K562 (cell line): ENCODE data around the gene PTPRF. TPM values are rescaled to one million over a fixed set of nuclear protein-coding genes. Genes with fewer than 3 reads are reported as not detected.

ENCODE experiments used
- FOS ChIP-seq: IDR thresholded peaks from 3 replicates; pipeline ENCODE4 v1.6.1; 2011; ENCODE audit not compliant: insufficient read length; ENCODE audit errors: extremely low read depth
- HDGF ChIP-seq: fragments of 450-650 bp; IDR thresholded peaks from 2 replicates; pipeline ENCODE4 v1.6.1; 2016
- RBBP5 ChIP-seq: fragments of 200-600 bp; sonication (generic); IDR thresholded peaks from 2 replicates; pipeline ENCODE4 v1.6.1; 2012; ENCODE audit warnings: borderline replicate concordance, mild to moderate bottlenecking, low read length, control low read depth, inconsistent platforms; ENCODE audit not compliant: insufficient read depth, poor library complexity, severe bottlenecking
- RFX1 ChIP-seq: fragments of 450-650 bp; IDR thresholded peaks from 2 replicates; pipeline ENCODE4 v1.6.1; 2016; ENCODE audit warnings: mild to moderate bottlenecking, moderate library complexity
- TRIM24 ChIP-seq, 2 experiments: fragments of 450-650 bp; IDR thresholded peaks; 2 replicates each; pipeline ENCODE4 v1.6.1; 2016
- U2AF2 ChIP-seq: fragments of 200-400 bp; formaldehyde crosslinking; optimal IDR thresholded peaks from 2 replicates; pipeline ENCODE3; 2017; ENCODE audit warnings: low read depth, mild to moderate bottlenecking, low read length
- ZNF668 ChIP-seq: fragments of 250-450 bp; sonication (Bioruptor Pico); IDR thresholded peaks from 2 replicates; pipeline ENCODE4 v1.8.0; 2022; ENCODE audit warnings: mild to moderate bottlenecking, inconsistent platforms
- polyA plus RNA-seq, 8 experiments: library from polyadenylated mRNA; depleted of rRNA in 4 of 8; stranded (reverse) in 5 of 8; unstranded in 3 of 8; fragments of >200 nt; fragmentation: Nextera tagmentation in 2 of 8; fragmentation: Illumina TruSeq in 1 of 8; extraction: Ambion mirVana in 2 of 8; extraction: Trizol in 1 of 8; gene quantifications; 2 replicates each; pipeline versions ENCODE4 v1.2.1 to v1.2.3, GENCODE V29; 2011 to 2014; ENCODE audit warnings: inconsistent platforms in 1 of 8, missing spikeins in 1 of 8
- total RNA-seq, 7 experiments: library from RNA; depleted of rRNA in 6 of 7; stranded (reverse); fragments of >200 nt in 6 of 7; fragmentation: Illumina TruSeq in 2 of 7; extraction: Trizol in 2 of 7; gene quantifications; 2 replicates each; pipeline versions ENCODE4 v1.2.1 to v1.2.3, GENCODE V29; 2011 to 2021; ENCODE audit warnings: low replicate concordance in 1 of 7
- TF ChIP-seq, protein P1 (sequence below), 2 experiments: fragments of 450-650 bp in 1 of 2; sonication (generic) in 1 of 2; formaldehyde crosslinking in 1 of 2; IDR thresholded peaks; 2 replicates each; pipeline versions ENCODE4 v1.7.1 to v1.9.0; 2016 to 2022; ENCODE audit warnings: inconsistent platforms in 1 of 2, mild to moderate bottlenecking in 1 of 2, missing genetic modification reagents in 1 of 2
- TF ChIP-seq, protein P2 (sequence below): sonication (generic); formaldehyde crosslinking; IDR thresholded peaks from 2 replicates; pipeline ENCODE4 v1.8.1; 2023; ENCODE audit warnings: mild to moderate bottlenecking, missing genetic modification reagents
- TF ChIP-seq, protein P3 (sequence below): fragments of 450-650 bp; formaldehyde crosslinking; IDR thresholded peaks from 2 replicates; pipeline ENCODE4 v1.4.0; 2020; ENCODE audit warnings: mild to moderate bottlenecking, moderate library complexity

PTPRF gene
- total and polyA plus RNA-seq, 9 of the 15 experiments (the other 6 are each of a cell fraction or from before 2014, with no cell fraction given) = 0.13 to 4.3 (median 1.1) TPM

DNA sequence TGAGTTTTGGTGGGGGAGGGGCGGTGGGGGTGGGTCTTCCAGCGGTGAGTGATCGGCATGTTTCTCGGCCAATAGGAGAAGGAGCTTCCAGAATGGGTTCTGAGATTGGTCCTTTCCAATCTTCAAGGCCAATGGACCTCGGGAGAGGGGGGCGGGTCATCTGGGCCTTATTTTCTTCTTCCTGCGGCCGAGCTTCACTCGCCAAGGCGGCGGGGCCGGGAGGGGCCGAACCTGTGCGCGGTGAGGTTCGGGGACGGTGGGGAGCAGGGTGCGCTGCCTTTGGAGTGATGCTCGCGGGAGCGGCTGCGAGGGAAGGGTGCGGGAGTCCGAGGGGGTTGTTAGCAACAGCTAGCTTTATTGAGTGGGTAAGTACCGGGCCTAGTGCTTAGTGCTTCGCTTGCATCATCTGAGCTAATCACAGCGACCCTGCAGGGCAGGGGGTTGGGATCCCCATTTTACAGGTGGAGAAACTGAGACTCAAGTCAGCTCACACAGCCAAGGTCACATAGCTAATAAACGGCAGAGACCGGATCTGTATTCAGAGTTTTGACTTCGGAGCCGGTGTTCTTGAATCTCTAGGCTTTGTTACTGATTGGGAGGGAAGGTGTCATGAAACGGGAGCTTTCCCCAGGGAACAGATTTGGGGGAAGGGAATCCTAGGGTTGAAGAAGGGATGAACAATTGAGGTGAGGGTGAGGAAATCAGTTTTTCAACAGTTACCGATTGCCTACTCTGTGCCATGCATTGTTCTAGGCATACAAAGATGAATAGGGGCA is 119.8 kb downstream of the PTPRF start (continued):
- TF ChIP-seq, protein P1, sequence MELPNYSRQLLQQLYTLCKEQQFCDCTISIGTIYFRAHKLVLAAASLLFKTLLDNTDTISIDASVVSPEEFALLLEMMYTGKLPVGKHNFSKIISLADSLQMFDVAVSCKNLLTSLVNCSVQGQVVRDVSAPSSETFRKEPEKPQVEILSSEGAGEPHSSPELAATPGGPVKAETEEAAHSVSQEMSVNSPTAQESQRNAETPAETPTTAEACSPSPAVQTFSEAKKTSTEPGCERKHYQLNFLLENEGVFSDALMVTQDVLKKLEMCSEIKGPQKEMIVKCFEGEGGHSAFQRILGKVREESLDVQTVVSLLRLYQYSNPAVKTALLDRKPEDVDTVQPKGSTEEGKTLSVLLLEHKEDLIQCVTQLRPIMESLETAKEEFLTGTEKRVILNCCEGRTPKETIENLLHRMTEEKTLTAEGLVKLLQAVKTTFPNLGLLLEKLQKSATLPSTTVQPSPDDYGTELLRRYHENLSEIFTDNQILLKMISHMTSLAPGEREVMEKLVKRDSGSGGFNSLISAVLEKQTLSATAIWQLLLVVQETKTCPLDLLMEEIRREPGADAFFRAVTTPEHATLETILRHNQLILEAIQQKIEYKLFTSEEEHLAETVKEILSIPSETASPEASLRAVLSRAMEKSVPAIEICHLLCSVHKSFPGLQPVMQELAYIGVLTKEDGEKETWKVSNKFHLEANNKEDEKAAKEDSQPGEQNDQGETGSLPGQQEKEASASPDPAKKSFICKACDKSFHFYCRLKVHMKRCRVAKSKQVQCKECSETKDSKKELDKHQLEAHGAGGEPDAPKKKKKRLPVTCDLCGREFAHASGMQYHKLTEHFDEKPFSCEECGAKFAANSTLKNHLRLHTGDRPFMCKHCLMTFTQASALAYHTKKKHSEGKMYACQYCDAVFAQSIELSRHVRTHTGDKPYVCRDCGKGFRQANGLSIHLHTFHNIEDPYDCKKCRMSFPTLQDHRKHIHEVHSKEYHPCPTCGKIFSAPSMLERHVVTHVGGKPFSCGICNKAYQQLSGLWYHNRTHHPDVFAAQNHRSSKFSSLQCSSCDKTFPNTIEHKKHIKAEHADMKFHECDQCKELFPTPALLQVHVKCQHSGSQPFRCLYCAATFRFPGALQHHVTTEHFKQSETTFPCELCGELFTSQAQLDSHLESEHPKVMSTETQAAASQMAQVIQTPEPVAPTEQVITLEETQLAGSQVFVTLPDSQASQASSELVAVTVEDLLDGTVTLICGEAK (IDR thresholded peaks at IDR 0.05) = peak; percentile 65
- TF ChIP-seq, protein P1 (CRISPR knock-in tag; IDR thresholded peaks at IDR 0.05) = no peak
- TF ChIP-seq TRIM24 (IDR thresholded peaks at IDR 0.05) = peak in 1 of 2 experiments; percentile 55; a peak in 1 of 4 replicates
- TF ChIP-seq RBBP5 = peak; percentile 85
- TF ChIP-seq RFX1 = no peak
- no peak for TF ChIP-seq U2AF2
- TF ChIP-seq HDGF = peak; percentile 86; the same call in 1 of the 2 replicates
- 0 out of 2 replicates have a peak, but pooled peaks have one; percentile 21 for TF ChIP-seq ZNF668 (CRISPR knock-in tag)
- TF ChIP-seq FOS = peak; percentile 91
- TF ChIP-seq, protein P2, sequence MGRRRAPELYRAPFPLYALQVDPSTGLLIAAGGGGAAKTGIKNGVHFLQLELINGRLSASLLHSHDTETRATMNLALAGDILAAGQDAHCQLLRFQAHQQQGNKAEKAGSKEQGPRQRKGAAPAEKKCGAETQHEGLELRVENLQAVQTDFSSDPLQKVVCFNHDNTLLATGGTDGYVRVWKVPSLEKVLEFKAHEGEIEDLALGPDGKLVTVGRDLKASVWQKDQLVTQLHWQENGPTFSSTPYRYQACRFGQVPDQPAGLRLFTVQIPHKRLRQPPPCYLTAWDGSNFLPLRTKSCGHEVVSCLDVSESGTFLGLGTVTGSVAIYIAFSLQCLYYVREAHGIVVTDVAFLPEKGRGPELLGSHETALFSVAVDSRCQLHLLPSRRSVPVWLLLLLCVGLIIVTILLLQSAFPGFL (CRISPR knock-in tag) = no peak
- TF ChIP-seq, protein P3, sequence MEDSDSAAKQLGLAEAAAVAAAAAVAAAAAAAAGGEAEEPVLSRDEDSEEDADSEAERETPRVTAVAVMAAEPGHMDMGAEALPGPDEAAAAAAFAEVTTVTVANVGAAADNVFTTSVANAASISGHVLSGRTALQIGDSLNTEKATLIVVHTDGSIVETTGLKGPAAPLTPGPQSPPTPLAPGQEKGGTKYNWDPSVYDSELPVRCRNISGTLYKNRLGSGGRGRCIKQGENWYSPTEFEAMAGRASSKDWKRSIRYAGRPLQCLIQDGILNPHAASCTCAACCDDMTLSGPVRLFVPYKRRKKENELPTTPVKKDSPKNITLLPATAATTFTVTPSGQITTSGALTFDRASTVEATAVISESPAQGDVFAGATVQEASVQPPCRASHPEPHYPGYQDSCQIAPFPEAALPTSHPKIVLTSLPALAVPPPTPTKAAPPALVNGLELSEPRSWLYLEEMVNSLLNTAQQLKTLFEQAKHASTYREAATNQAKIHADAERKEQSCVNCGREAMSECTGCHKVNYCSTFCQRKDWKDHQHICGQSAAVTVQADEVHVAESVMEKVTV (CRISPR knock-in tag) = peak; percentile 48; the same call in 1 of the 2 replicates
